ENCODE measurements around the gene FBXL2.
"Not testable (repeated sequence)": the region's sequence is repeated elsewhere in the genome, so short reads cannot be mapped to it uniquely, and the experiment has no call there.

The FBXL2 gene

DNA sequence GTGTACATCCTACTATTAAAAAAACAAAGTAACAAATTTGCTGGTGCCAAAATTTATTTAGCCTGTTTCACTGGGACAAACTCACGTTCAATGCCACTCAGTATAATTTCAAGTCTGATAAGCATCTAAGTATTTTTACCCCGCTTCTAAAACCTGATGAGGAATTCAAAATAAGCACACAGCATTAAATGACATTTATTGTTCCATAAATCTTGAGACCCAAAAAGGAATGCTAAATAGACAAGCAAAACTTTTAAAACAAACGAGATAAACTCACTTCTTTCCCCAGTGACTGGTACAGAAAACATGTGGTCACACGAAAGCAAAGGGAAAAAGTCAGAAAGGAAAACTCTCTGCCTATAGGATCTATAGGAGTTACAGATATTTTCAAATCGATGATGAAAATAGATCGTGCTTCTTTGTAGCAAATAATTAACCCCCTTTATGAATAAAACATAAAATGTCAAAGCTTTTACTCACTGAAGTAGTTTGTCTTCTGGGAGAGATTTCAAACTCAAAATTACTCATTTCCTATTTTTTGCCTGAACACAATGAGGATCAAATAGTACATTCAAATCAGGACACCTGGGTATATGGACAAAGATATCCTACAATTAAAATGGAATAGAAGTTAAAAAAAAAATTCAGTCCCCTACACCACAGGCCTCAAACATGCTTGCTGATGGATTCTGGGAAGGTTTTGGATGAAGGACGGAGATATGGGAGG is 111.3 kb downstream of the FBXL2 start:
- no peak for DNase-seq

GRCh38 chr3:33389908-33390307 is 112.7 kb downstream of the FBXL2 start:
- DNase-seq: no peak

DNA sequence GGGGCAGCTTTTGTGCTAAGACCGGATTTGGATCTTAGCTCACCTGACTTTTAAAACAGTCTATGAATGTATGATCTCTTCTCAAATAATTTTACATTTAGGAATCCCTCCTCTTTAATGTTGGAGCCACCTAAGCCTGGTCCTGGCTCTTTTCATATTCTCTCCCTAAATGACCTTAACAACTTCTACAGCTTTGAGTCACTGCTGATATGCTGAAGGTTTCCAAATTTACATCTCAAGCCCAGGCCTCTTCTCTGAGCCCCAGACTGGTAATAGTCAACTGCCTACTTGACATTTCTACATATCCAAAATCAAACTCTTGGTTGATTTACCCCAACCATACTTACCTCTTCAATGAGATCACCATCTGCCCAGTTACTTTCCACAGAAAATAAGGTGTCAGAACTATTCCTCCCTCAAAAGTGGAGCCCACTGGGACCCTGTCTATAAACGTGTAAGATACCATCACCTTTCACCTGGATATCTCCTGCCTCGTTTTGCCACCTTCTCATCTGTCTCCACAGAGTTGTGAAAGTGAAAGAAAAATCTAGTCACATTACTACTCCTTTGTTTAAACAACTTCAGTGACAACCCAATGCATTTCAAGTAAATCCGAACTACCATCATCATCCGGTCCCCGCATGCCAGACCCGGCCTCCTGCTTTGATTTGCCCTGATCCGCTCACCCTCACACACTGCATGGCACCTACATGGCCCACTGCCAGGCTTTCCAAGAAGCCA is 114.2 kb downstream of the FBXL2 start:
- no peak for DNase-seq

DNA sequence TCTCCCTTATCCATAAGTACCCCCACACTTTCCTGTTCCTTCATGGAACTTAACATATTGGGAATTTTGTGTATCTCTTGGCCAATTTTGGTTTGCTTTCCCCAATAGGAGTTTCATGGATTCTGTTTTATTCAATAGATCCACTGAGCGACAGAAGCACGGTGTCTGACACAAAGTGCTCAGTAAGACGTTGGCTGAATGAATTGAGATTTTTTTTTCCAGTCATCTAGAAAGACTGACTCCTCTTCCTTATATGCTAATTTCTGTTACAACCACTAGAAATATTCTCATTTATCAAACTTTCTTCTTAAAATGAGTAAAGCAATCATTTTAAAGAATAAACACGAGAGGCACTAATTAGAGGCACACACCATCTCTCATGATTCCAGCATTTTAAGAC is 114.9 kb downstream of the FBXL2 start:
- DNase-seq: no peak

DNA sequence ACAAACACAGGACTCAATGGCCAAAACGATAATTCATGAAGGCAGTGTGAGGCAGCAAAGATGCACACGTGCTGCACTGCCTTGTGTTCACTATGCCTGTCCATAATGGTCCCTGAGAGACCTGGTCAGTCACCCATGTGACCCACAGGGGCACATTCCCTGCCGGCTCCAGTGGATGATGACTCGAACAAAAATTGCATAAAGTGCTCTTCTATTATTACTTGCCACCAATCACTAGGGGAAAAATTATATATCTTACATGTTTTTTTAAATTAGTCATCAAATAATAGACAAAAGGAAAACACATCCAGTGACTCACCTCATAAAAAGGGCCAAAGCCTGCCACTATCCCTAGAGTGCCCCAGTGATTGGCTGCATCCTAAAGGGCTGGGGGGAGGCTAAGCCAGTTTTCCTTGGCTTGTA is 115.5 kb downstream of the FBXL2 start:
- no peak for DNase-seq

DNA sequence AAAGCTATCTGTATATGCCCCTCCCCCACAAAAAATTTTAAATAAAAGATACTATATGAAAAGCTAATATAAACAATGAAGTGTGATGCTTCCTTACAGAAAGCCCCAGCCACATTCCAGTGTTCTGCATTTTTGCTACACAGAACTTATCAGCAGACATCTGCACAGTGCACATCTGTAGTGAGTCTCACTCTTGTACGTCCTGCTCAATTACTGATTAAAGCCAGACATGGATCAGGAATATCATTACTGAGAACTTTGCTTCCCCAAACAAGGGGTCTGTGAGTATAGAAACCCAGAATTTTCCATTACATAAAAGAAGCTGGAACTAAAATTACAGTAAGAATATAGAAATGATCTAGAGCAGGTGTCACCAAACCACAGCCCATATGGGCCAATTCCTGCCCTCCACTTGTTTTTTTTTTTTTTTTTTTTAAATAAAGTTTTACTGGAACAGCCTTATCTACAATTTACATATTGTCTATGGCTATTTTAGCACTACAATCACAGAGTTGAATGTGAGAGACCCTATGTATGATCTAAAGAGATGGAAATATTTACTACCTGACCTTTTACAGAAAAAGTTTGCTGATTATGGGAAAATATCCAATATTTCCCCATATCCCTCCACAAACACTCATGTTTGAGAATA is 117.3 kb downstream of the FBXL2 start:
- no peak for DNase-seq

- DNase-seq: no peak
Observed at GRCh38 chr3:33395900-33396299, 118.7 kb downstream of the FBXL2 start.

- no peak for DNase-seq
Observed at GRCh38 chr3:33398410-33398809, 121.2 kb downstream of the FBXL2 start.

DNA sequence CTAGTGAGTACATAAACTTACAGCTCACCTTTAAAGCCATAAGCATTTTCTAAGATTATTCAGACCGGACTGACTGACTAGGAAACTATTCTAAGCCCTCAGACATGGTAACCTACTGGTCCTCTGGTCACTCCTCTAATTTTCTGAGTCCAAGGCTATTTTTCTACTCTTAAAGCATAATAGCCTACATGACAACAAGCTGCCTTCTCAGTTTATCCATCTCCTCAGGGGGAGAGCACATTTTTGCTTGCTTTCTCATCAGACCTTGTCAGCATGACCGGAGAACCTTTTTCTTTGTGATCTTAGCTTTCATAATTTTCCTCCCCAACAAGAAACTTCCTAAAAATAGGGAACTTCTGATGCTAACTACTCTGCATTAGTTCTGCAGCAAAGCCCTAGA is 124.5 kb downstream of the FBXL2 start:
- no peak for DNase-seq

DNA sequence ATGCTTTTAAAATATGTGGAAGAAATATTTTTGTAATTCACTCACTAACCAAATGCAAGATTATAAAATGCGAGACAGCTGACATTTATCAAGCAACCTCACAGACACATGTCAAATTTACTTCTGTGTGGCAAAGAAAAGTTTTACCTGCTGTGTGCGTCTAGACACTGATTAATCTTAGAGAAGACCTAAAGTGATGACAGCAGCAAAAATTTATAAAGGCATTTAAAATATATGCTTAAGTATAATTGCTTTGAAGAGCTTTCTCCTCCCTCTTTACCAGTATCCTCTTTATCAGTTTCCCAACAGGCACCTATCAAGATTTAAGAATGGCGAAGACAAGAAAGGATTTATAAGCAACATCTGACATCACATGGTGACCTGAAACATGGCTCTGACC is 125.7 kb downstream of the FBXL2 start:
- no peak for DNase-seq

DNA sequence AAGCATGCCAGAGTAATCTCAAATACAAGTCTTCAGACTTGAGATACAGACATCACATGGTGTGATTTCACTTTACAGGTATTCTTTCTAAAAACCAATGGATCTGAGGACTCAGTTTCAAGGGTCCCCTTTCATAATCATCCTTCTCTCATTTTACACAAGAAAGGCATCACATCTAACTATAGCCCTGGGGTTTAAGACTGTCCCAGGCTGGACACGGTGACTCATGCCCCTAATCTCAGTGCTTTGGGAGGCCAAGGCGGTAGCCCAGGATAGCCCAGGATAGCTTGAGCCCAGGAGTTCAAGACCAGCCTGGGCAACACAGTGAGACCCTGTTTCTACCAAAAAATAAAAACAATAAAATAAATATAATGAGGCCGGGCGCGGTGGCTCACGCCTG is 126.5 kb downstream of the FBXL2 start:
- no peak for DNase-seq

GRCh38 chr3:33410816-33411215 is 133.6 kb downstream of the FBXL2 start:
- DNase-seq: not testable (repeated sequence)

DNA sequence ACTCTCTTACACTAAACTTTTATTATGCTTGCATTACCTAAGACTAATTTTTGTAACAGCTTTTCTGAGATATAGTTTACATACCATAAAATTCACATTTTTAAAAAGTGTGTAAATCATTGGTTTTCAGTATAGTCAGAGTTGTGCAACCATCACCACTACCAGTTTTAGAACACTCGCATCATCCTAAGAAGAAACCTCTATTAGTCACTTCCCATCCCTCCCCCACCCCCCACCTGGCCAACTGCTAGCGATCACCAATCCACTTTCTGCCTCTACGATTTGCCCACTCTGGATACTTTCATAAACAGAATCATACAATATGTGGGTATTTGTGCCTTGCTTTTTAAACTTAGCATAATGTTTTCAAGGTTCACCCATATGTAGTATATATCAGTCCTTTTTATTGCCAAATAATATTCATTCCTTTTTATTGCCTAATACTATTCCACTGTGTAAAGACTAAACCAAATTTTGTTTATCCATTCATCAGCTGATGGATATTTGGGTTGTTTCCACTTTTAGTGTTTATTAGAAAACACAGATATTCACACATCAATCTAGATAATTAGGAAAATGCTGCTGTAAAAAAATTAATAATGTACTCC is 139.9 kb downstream of the FBXL2 start:
- DNase-seq: no peak

DNA sequence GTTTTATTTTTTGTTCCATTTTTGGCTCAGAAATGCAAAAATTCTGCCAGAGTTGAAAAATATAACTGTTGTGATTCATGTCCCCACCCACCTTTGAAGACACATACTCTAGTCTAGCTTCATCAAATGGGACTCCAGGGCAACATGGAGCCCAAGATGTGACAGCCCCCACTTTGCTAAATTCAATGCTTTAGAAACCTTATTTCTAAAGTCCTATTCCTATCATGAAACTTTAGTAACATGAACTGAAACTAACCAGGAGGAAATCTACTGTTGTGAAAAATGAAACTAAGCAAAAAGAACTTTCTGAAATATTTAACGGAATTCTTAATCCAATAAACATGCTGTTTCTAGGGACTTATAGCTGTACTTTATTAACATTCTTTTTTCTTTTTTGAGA is 142.7 kb downstream of the FBXL2 start:
- no peak for DNase-seq

DNA sequence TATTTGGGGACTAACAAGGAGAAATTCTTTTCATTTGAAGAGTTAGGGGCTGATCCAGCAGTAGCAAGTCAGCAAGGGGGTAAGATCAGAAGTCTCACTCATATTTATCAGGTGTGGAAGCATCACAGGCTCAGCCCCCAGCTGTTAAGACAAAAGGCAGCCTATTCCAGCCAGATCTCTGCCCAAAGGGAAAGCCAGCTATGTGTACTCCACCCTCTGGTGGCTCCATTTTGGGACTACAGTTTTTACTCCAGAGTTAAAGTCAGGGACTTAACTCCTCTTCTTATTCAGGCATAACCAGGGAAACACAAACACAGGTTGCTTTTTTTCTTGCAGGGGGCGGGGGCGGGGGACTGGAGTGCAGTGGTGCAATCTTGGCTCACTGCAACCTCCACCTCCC is 143.7 kb downstream of the FBXL2 start:
- DNase-seq: no peak

GRCh38 chr3:33424606-33425452 is 147.6 kb downstream of the FBXL2 start:
- no peak for DNase-seq

GRCh38 chr3:33425453-33425852 is 148.2 kb downstream of the FBXL2 start:
- no peak for DNase-seq

GRCh38 chr3:33426068-33426467 is 148.8 kb downstream of the FBXL2 start:
- no peak for DNase-seq

DNA sequence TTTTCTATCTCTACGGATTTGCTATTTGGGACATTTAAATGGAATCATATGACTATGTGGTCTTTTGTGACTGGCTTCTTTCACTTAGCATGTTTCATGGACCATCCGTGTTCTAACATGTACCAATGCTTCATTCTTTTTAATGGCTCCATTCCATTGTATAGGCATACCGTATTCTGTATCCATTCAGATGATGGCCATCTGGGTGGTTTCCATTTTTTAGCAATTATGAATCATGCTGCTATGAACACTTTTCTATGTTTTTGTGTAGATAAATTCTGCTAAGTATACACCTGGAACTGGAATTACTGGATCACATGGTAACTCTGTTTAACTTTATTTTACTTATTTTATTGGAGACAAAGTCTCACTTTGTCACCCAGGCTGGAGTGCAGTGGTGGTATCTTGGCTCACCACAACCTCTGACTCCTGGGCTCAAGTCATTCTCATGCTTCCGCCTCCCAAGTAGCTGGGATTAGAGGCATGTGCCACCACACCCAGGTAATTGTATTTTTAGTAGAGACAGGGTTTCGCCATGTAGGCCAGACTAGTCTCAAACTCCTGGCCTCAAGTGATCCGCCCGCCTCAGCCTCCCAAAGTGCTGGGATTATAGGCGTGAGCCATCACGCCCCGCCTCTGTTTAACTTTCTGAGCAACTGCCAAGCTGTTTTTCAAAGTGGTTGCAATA is 149.5 kb downstream of the FBXL2 start:
- no peak for DNase-seq

DNA sequence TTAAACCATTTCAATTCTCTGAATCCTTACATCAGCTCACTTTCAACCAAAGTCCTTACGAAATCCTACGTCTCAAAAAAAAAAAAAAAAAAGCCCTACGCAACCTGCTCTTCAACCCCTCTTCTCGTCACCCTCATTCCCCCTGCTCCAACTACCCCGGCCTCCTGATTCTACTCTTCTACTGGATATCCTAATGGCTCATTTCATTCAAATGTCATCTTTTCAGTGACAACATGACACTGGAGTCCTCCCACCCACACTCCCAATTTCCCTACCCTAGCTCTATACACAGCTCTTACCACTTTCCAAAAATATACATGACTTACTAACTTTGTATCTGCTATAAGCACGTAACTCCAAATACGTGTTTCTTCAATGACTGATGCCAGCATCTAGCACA is 151.5 kb downstream of the FBXL2 start:
- DNase-seq: no peak

DNA sequence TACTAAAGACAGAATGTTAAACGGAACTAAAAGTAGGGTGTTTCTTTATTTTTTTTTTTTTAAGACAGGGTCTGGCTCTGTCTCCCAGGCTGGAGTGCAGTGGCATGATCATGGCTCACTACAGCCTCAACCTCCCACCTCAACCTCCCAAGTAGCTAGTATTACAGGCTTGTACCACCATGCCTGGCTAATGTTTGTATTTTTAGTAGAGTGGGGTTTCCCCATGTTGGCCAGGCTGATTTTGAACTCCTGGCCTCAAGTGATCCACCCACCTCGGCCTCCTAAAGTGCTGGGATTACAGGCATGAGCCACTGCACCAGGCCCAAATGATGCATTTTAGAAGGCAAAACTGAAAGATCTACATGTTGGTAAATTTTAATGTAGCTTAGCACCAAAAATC is 152.1 kb downstream of the FBXL2 start:
- not testable (repeated sequence) for DNase-seq

GRCh38 chr3:33430061-33430460 is 152.8 kb downstream of the FBXL2 start:
- no peak for DNase-seq

Data from activated T-cell treated with anti-CD3 and anti-CD28 coated beads, Interleukin-2, amount 50 U/mL, for 1 hour (primary cell).